Trophoblast cell (in vitro differentiated cells and primary cell): ENCODE measurements around the gene MFNG.

Experiments
- DNase-seq, 2 donors: peaks; one replicate each; pipeline ENCODE4 v3.0.0-alpha.2; 2016
- H2AFZ ChIP-seq: 2 replicates; pipeline ENCODE4 v1.6.1; 2013; ENCODE audit warnings: low read length, moderate library complexity, mild to moderate bottlenecking; ENCODE audit not compliant: insufficient read depth, poor library complexity
- H2AK5ac ChIP-seq: 2 replicates; pipeline ENCODE4 v1.6.1; 2013; ENCODE audit warnings: mild to moderate bottlenecking, low read length
- H2BK120ac ChIP-seq: 2 replicates; pipeline ENCODE4 v1.6.1; 2013; ENCODE audit warnings: low read length, mild to moderate bottlenecking, moderate library complexity; ENCODE audit not compliant: insufficient read depth, poor library complexity
- H2BK12ac ChIP-seq: 2 replicates; pipeline ENCODE4 v1.6.1; 2013; ENCODE audit warnings: mild to moderate bottlenecking, low read length, moderate library complexity
- H2BK5ac ChIP-seq: 2 replicates; pipeline ENCODE4 v1.6.1; 2013; ENCODE audit warnings: low read length, low read depth, moderate library complexity, mild to moderate bottlenecking; ENCODE audit not compliant: poor library complexity
- H3K14ac ChIP-seq: 2 replicates; pipeline ENCODE4 v1.6.1; 2013; ENCODE audit warnings: mild to moderate bottlenecking, low read length
- H3K18ac ChIP-seq: 2 replicates; pipeline ENCODE4 v1.6.1; 2013; ENCODE audit warnings: mild to moderate bottlenecking, low read length
- H3K23ac ChIP-seq: 2 replicates; pipeline ENCODE4 v1.6.1; 2013; ENCODE audit warnings: low read length
- H3K27ac ChIP-seq: 2 replicates; pipeline ENCODE4 v1.5.1; 2013; ENCODE audit warnings: low read depth, mild to moderate bottlenecking, inconsistent platforms, low read length, moderate library complexity
- H3K27me3 ChIP-seq: 2 replicates; pipeline ENCODE4 v1.6.1; 2013; ENCODE audit warnings: inconsistent platforms, mild to moderate bottlenecking, low read length, moderate library complexity; ENCODE audit not compliant: insufficient read depth
- H3K36me3 ChIP-seq, 2 experiments: 1 replicate in 1 of 2; 2 replicates in 1 of 2; pipeline ENCODE4 v1.6.1; 2013; ENCODE audit warnings: low read length in 2 of 2, mild to moderate bottlenecking in 2 of 2, moderate library complexity in 1 of 2; ENCODE audit not compliant: insufficient read depth in 2 of 2, control insufficient read depth in 1 of 2
- H3K4ac ChIP-seq: 2 replicates; pipeline ENCODE4 v1.6.1; 2013; ENCODE audit warnings: low read depth, mild to moderate bottlenecking, low read length, moderate library complexity
- H3K4me1 ChIP-seq, 2 experiments: 1 replicate in 1 of 2; 2 replicates in 1 of 2; pipeline ENCODE4 v1.6.1; 2013; ENCODE audit warnings: low read length in 2 of 2, mild to moderate bottlenecking in 2 of 2, moderate library complexity in 1 of 2; ENCODE audit not compliant: insufficient read depth in 2 of 2, control insufficient read depth in 1 of 2
- H3K4me2 ChIP-seq: 2 replicates; pipeline ENCODE4 v1.6.1; 2013; ENCODE audit warnings: inconsistent platforms, mild to moderate bottlenecking, low read length, moderate library complexity
- H3K4me3 ChIP-seq: 2 replicates; pipeline ENCODE4 v1.5.1; 2013; ENCODE audit warnings: mild to moderate bottlenecking, low read depth, low read length, inconsistent platforms
- H3K79me1 ChIP-seq: one replicate; pipeline ENCODE4 v1.6.1; 2013; ENCODE audit warnings: low read length
- H3K79me2 ChIP-seq: 2 replicates; pipeline ENCODE4 v1.6.1; 2013; ENCODE audit warnings: low read length, mild to moderate bottlenecking; ENCODE audit not compliant: control insufficient read depth, insufficient read depth, poor library complexity
- H3K9ac ChIP-seq: 2 replicates; pipeline ENCODE4 v1.6.1; 2013; ENCODE audit warnings: mild to moderate bottlenecking, low read length
- H3K9me3 ChIP-seq: 2 replicates; pipeline ENCODE4 v1.6.1; 2013; ENCODE audit warnings: low read depth, mild to moderate bottlenecking, control low read depth, inconsistent platforms, low read length; ENCODE audit not compliant: insufficient read depth
- H4K12ac ChIP-seq: 2 replicates; pipeline ENCODE4 v1.6.1; 2013; ENCODE audit warnings: low read depth, mild to moderate bottlenecking, low read length, moderate library complexity
- H4K8ac ChIP-seq: 2 replicates; pipeline ENCODE4 v1.6.1; 2013; ENCODE audit warnings: low read depth, mild to moderate bottlenecking, low read length, moderate library complexity
- H4K91ac ChIP-seq: one replicate; pipeline ENCODE4 v1.6.1; 2013; ENCODE audit warnings: low read depth, mild to moderate bottlenecking, low read length, moderate library complexity
- WGBS: extraction: QIAGEN DNeasy Blood & Tissue Kit; methylation state at CpG from one replicate; pipeline ENCODE4 v1.1.7; 2013; ENCODE audit warnings: missing lambda C conversion rate; ENCODE audit not compliant: insufficient read length, insufficient coverage; ENCODE audit errors: extremely low coverage; 5-methylcytosine and 5-hydroxymethylcytosine counted together

MFNG gene

GRCh38 chr22:37443977-37444376 is 42.2 kb downstream of the MFNG start:
- Histone ChIP-seq H2AK5ac (no peak overlapping the region), H3K36me3 (no peaks in the 10 kb centered on the region), H3K9ac (no peak overlapping the region), H2BK120ac (no peak overlapping the region), H3K27ac (no peak overlapping the region), H3K79me2 (no peaks in the 10 kb centered on the region), H3K4ac (no peak overlapping the region), H2BK5ac (no peak overlapping the region), H4K91ac (no peak overlapping the region), H3K4me2 (no peak overlapping the region), H2BK12ac (no peak overlapping the region), H2AFZ (no peak overlapping the region), H3K23ac (no peak overlapping the region), H3K4me3 (no peak overlapping the region), H3K9me3 (peaks cover 4% of the 10 kb centered on the region), H4K8ac (no peak overlapping the region), H3K18ac (no peak overlapping the region), H3K14ac (no peak overlapping the region), H3K27me3 (no peaks in the 10 kb centered on the region), H3K79me1 (no peaks in the 10 kb centered on the region), H3K4me1 (no peaks in the 10 kb centered on the region), H4K12ac (no peak overlapping the region)
- DNase-seq, result no peak
- WGBS, result no CpG with 5 or more reads among the region's 7 CpGs

DNA sequence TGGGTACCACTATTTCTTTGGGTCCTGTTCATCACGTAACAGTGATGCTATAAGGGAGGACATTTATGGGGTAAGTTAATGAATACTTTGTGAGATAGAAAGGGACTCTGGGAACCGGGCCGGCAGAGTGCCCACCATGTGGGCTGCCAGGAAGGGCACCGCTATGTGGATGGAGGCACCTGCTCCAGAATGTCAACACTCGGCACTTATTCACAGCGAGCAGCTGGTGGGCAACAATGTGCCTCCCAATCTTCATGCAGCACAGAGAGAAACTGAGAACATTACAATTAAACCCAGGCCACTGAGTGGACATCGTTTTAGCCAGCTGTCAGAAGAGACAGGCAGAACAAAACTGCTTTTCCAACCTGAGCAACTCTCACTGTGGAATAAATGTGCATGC is 43.1 kb downstream of the MFNG start:
- H3K4me2 ChIP-seq, result no peak overlapping the region
- no CpG with 5 or more reads among the region's 7 CpGs for WGBS
- no peak overlapping the region for H3K14ac ChIP-seq
- no peak overlapping the region for H4K12ac ChIP-seq
- no peak overlapping the region for H2BK120ac ChIP-seq
- H2AK5ac ChIP-seq, result no peak overlapping the region
- no peak overlapping the region for H4K8ac ChIP-seq
- H3K79me1 ChIP-seq, result no peaks in the 10 kb centered on the region
- H2BK12ac ChIP-seq, result no peak overlapping the region
- no peak overlapping the region for H3K27ac ChIP-seq
- H3K9ac ChIP-seq, result peak overlapping the region; percentile 50
- H3K9me3 ChIP-seq, result peaks cover 4% of the 10 kb centered on the region
- no peak for DNase-seq
- H3K36me3 ChIP-seq, result no peaks in the 10 kb centered on the region
- H3K4me3 ChIP-seq, result no peak overlapping the region
- no peak overlapping the region for H3K18ac ChIP-seq
- no peak overlapping the region for H3K4ac ChIP-seq
- H2AFZ ChIP-seq, result no peak overlapping the region
- no peaks in the 10 kb centered on the region for H3K79me2 ChIP-seq
- no peak overlapping the region for H3K23ac ChIP-seq
- no peaks in the 10 kb centered on the region for H3K27me3 ChIP-seq
- H3K4me1 ChIP-seq, result no peaks in the 10 kb centered on the region
- H4K91ac ChIP-seq, result no peak overlapping the region
- H2BK5ac ChIP-seq, result no peak overlapping the region

GRCh38 chr22:37442537-37442936 is 43.6 kb downstream of the MFNG start:
- H3K36me3 ChIP-seq, result no peaks in the 10 kb centered on the region
- H3K23ac ChIP-seq, result no peak overlapping the region
- peaks cover 4% of the 10 kb centered on the region for H3K9me3 ChIP-seq
- no peak overlapping the region for H2AFZ ChIP-seq
- no peak overlapping the region for H4K8ac ChIP-seq
- WGBS, result no CpG with 5 or more reads among the region's 2 CpGs
- H3K9ac ChIP-seq, result no peak overlapping the region
- no peak overlapping the region for H3K4me3 ChIP-seq
- H3K27me3 ChIP-seq, result no peaks in the 10 kb centered on the region
- no peaks in the 10 kb centered on the region for H3K4me1 ChIP-seq
- no peak overlapping the region for H2AK5ac ChIP-seq
- no peak overlapping the region for H3K14ac ChIP-seq
- no peak overlapping the region for H3K18ac ChIP-seq
- no peak overlapping the region for H2BK120ac ChIP-seq
- H4K91ac ChIP-seq, result no peak overlapping the region
- no peak overlapping the region for H3K4ac ChIP-seq
- H2BK5ac ChIP-seq, result no peak overlapping the region
- no peak overlapping the region for H2BK12ac ChIP-seq
- no peak for DNase-seq
- H3K27ac ChIP-seq, result no peak overlapping the region
- no peaks in the 10 kb centered on the region for H3K79me2 ChIP-seq
- no peak overlapping the region for H4K12ac ChIP-seq
- H3K79me1 ChIP-seq, result no peaks in the 10 kb centered on the region
- no peak overlapping the region for H3K4me2 ChIP-seq

- Histone ChIP-seq H2BK5ac (no peak overlapping the region), H3K4ac (no peak overlapping the region), H2BK120ac (no peak overlapping the region), H2BK12ac (no peak overlapping the region), H3K79me2 (no peaks in the 10 kb centered on the region), H4K8ac (no peak overlapping the region), H2AK5ac (no peak overlapping the region), H3K4me1 (no peaks in the 10 kb centered on the region), H4K91ac (no peak overlapping the region), H4K12ac (no peak overlapping the region), H3K4me2 (no peak overlapping the region), H3K27ac (no peak overlapping the region), H3K23ac (no peak overlapping the region), H3K36me3 (no peaks in the 10 kb centered on the region), H3K14ac (no peak overlapping the region), H3K27me3 (no peaks in the 10 kb centered on the region), H3K79me1 (no peaks in the 10 kb centered on the region), H3K9ac (no peak overlapping the region), H3K18ac (no peak overlapping the region), H3K4me3 (no peak overlapping the region), H2AFZ (no peak overlapping the region), H3K9me3 (peaks cover 4% of the 10 kb centered on the region)
- WGBS, result no CpG with 5 or more reads among the region's 8 CpGs
- no peak for DNase-seq
These were observed 44.0 kb downstream of the MFNG start for GRCh38 chr22:37442135-37442534.
